Panc1 (cell line): ENCODE results near the gene ADAM22. TPM values are rescaled to one million over a fixed set of nuclear protein-coding genes. Genes with fewer than 3 reads are reported as not detected.

Experiments
- ATAC-seq: fragments of 200-7000 bp; cut with Tn5 transposase; 2 replicates; pipeline ENCODE4 v1.9.1; 2020; ENCODE audit warnings: mild to moderate bottlenecking, moderate library complexity
- BruUV-seq: library from RNA; stranded (reverse); fragments of 400-500 nt; replicated peaks from 2 replicates; lab custom pipeline; 2021; lab: Mats Ljungman, UMichigan
- CTCF ChIA-PET: fragments of 300-600 bp; sonication (Branson Sonifier 250); formaldehyde crosslinking; loops from one replicate; lab custom pipeline; 2022; ENCODE audit warnings: antibody characterized with exemption; lab: Charles Lee
- POLR2A ChIA-PET: fragments of 300-600 bp; sonication (Branson Sonifier 250); formaldehyde crosslinking; loops from one replicate; lab custom pipeline; 2022; ENCODE audit warnings: antibody characterized with exemption; lab: Charles Lee
- DNase-seq: peaks from one replicate; pipeline ENCODE4 v3.0.0-alpha.2; 2010; ENCODE audit warnings: low read depth, low spot score
- H3K27ac ChIP-seq: 2 replicates; pipeline ENCODE4 v1.5.1; 2011; ENCODE audit warnings: mild to moderate bottlenecking, low read length, inconsistent platforms
- H3K27me3 ChIP-seq: fragments of 200-500 bp; sonication (Bioruptor generic); 2 replicates; pipeline ENCODE4 v1.6.0; 2014; ENCODE audit warnings: low read length, inconsistent platforms; ENCODE audit not compliant: control insufficient read depth, insufficient read depth
- H3K36me3 ChIP-seq: fragments of 200-500 bp; sonication (Bioruptor generic); 2 replicates; pipeline ENCODE4 v1.5.1; 2014; ENCODE audit warnings: inconsistent platforms, mild to moderate bottlenecking, low read length, moderate library complexity; ENCODE audit not compliant: control insufficient read depth, insufficient read depth
- H3K4me1 ChIP-seq: 2 replicates; pipeline ENCODE4 v1.5.1; 2011; ENCODE audit warnings: inconsistent platforms, mild to moderate bottlenecking, low read length, moderate library complexity; ENCODE audit not compliant: control insufficient read depth, insufficient read depth
- H3K4me3 ChIP-seq, 2 experiments: 2 replicates each; pipeline ENCODE4 v1.5.1; 2011 to 2012; ENCODE audit warnings: low read depth in 2 of 2, low read length in 2 of 2, mild to moderate bottlenecking in 2 of 2, inconsistent platforms in 1 of 2, moderate library complexity in 1 of 2
- H3K9me3 ChIP-seq: fragments of 200-500 bp; sonication (Bioruptor generic); 2 replicates; pipeline ENCODE4 v1.5.1; 2014; ENCODE audit warnings: low read depth, mild to moderate bottlenecking, inconsistent platforms, low read length, moderate library complexity; ENCODE audit not compliant: control insufficient read depth, insufficient read depth
- CTCF ChIP-seq: fragments of 450-650 bp; IDR thresholded peaks from 2 replicates; pipeline ENCODE4 v1.5.1; 2017; ENCODE audit warnings: mild to moderate bottlenecking
- POLR2AphosphoS5 ChIP-seq: IDR thresholded peaks from 2 replicates; pipeline ENCODE4 v1.6.1; 2012; ENCODE audit warnings: mild to moderate bottlenecking, low read depth, low read length, moderate library complexity
- REST ChIP-seq, 2 experiments: IDR thresholded peaks; 2 replicates each; pipeline ENCODE4 v1.6.1; 2011 to 2012; ENCODE audit warnings: low read depth in 2 of 2, control low read depth in 1 of 2, low read length in 1 of 2, mild to moderate bottlenecking in 1 of 2, moderate library complexity in 1 of 2; ENCODE audit not compliant: insufficient read depth in 1 of 2
- SIN3A ChIP-seq: IDR thresholded peaks from 2 replicates; pipeline ENCODE4 v1.6.1; 2012; ENCODE audit warnings: low read depth, mild to moderate bottlenecking, low read length, moderate library complexity, borderline replicate concordance; ENCODE audit not compliant: insufficient read depth
- TCF7L2 ChIP-seq: IDR thresholded peaks from 2 replicates; pipeline ENCODE4 v1.6.1; 2011; ENCODE audit warnings: mild to moderate bottlenecking, low read depth, low read length, inconsistent platforms
- in situ Hi-C: cut with HindIII; loops from 2 replicates; pipeline ENCODE4 v1.10.0; 2016; ENCODE audit warnings: low sequenced_read_pairs, low pct_unique_long_range_greater_than_20kb
- intact Hi-C: fragments of 100-400 bp; cut with micrococcal nuclease; formaldehyde crosslinking; loops from one replicate; pipeline ENCODE4 v1.10.0; 2022; ENCODE audit not compliant: unreplicated experiment
- total RNA-seq: library from RNA; stranded (reverse); gene quantifications from one replicate; pipeline ENCODE4 v1.2.1, GENCODE V29; 2021; ENCODE audit not compliant: unreplicated experiment

The ADAM22 gene
- total RNA-seq, 1 experiment from 2014 or later = 4.2 TPM

- TF ChIP-seq TCF7L2 (no peak), POLR2AphosphoS5 (no peak), CTCF (no peak), REST (IDR thresholded peaks at IDR 0.05; ENCODE audit: insufficient read depth in 1 of 2, low read depth in 2 of 2, low read length in 1 of 2) (no peak), SIN3A (no peak)
- ChIA-PET CTCF (no interaction called here), POLR2A (interaction anchor here (0.6 kb wide), 1 partner anchor 310 kb away, joined by 3 read pairs; no protein-coding TSS in a partner anchor)
- Histone ChIP-seq H3K27ac (no peak overlapping the region), H3K27me3 (no peaks in the 10 kb centered on the region), H3K9me3 (no peaks in the 10 kb centered on the region), H3K36me3 (no peaks in the 10 kb centered on the region), H3K4me3 (no peak overlapping the region), H3K4me1 (no peaks in the 10 kb centered on the region)
- intact Hi-C loops (no loop called here), in situ Hi-C loops (no loop called here)
- ATAC-seq = no peak
- BruUV-seq = no TSS peak
- no peak for DNase-seq
These were observed 206.9 kb downstream of the ADAM22 start for GRCh38 chr7:88140947-88141346.

GRCh38 chr7:88141479-88141878 lies 207.4 kb downstream of the ADAM22 start:
- CTCF ChIA-PET = no interaction called here
- no peaks in the 10 kb centered on the region for H3K4me1 ChIP-seq
- no peak overlapping the region for H3K27ac ChIP-seq
- H3K27me3 ChIP-seq = no peaks in the 10 kb centered on the region
- intact Hi-C loops = no loop called here
- POLR2A ChIA-PET = no interaction called here
- H3K9me3 ChIP-seq = no peaks in the 10 kb centered on the region
- in situ Hi-C loops = no loop called here
- no peak overlapping the region for H3K4me3 ChIP-seq
- BruUV-seq = no TSS peak
- DNase-seq (no peak), ATAC-seq (no peak)
- H3K36me3 ChIP-seq = no peaks in the 10 kb centered on the region
- TF ChIP-seq TCF7L2 (no peak), POLR2AphosphoS5 (no peak), CTCF (no peak), REST (IDR thresholded peaks at IDR 0.05; ENCODE audit: insufficient read depth in 1 of 2, low read depth in 2 of 2, low read length in 1 of 2) (no peak), SIN3A (no peak)
